Gastroesophageal sphincter (tissue), 3 donors: Measurements from ENCODE around the gene MCC.

Experiments used
- CTCF ChIP-seq, 4 experiments: fragments of 200-600 bp in 2 of 4; fragments of 450-650 bp in 2 of 4; sonication (generic) in 1 of 4; IDR thresholded peaks; one replicate each; pipeline ENCODE4 v1.5.1; 2017 to 2019; ENCODE audit warnings: antibody characterized with exemption in 4 of 4, mild to moderate bottlenecking in 2 of 4, moderate library complexity in 2 of 4
- POLR2A ChIP-seq, 2 donors: fragments of 450-650 bp; IDR thresholded peaks; one replicate each; pipeline ENCODE4 v1.6.1; 2017; ENCODE audit warnings: antibody characterized with exemption in 2 of 2, mild to moderate bottlenecking in 2 of 2, moderate library complexity in 1 of 2

- TF ChIP-seq POLR2A (IDR thresholded peaks at IDR 0.05) (no peak), CTCF (IDR thresholded peaks at IDR 0.05) (no peak)
These were observed 461.2 kb downstream of the MCC start for GRCh38 chr5:113027015-113027414.
